GM19238 (cell line): ENCODE measurements around the gene MINDY2.
"Not testable (repeated sequence)": the region's sequence is repeated elsewhere in the genome, so short reads cannot be mapped to it uniquely, and the experiment has no call there.

Experiments used
- DNase-seq: peaks from one replicate; pipeline ENCODE4 v3.0.0; 2011; ENCODE audit warnings: low spot score; ENCODE audit not compliant: insufficient read length

The MINDY2 gene

GRCh38 chr15:58823267-58823666 lies 52.2 kb downstream of the MINDY2 start:
- DNase-seq = not testable (repeated sequence)

DNA sequence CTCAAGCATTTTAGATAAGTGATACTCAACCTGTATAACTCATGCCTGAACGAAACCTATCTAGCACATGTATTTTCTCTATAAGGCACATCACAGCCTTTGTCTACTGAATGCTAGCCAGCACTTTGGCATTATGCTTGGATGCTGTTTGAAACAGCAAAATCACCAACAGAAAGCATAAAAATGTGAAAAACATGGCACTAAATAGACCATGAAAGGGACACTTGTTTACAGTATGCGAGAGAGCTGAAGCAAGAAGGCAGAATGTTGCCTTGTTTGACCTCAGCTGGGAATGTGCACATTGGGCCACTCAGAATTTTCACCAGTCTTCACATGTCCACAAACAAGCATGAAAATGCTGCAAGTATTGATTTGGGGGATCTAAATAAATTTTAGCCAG lies 59.5 kb downstream of the MINDY2 start:
- no peak for DNase-seq

- not testable (repeated sequence) for DNase-seq
Measured at GRCh38 chr15:58833681-58834426, 62.8 kb downstream of the MINDY2 start.

GRCh38 chr15:58839485-58839884 lies 68.4 kb downstream of the MINDY2 start:
- DNase-seq = no peak

DNA sequence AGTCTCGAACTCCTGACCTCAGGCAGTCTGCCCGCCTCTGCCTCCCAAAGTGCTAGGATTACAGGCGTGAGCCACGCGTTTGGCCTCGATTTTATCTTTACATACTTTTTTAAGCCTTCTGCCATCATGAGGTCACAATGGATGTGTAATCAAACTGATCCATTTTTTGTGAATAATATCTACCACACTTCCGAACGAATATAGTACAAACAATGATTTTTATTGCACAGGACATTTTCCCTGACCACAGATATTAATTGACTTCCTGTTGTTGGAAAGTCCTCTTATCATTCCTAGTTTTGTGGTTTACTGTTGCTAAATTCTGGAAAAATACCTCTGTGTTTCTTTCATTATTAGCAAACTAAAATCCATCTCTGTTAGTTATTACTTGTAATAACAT lies 68.9 kb downstream of the MINDY2 start:
- DNase-seq = no peak

- no peak for DNase-seq
Measured at GRCh38 chr15:58842713-58843396, 71.8 kb downstream of the MINDY2 start.

DNA sequence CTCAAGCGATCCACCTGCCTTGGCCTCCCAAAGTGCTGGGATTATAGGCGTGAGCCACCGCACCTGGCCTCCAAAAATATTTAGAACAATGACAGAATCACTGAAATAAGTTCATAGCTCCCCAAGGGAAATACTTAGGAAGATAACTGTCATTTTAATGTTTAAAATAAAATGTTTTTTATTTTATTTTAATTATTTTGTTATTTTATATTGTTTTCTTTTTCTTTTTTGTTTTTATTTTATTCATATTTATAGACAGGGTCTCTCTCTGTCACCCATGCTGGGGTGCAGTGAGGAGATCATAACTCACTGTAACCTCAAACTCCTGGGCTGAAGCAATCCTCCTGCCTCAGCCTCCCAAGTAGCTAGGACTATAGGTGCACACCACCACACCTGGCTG lies 80.1 kb downstream of the MINDY2 start:
- DNase-seq = not testable (repeated sequence)

- no peak for DNase-seq
Measured at GRCh38 chr15:58852347-58852746, 81.2 kb downstream of the MINDY2 start.

GRCh38 chr15:58854593-58854992 lies 83.5 kb downstream of the MINDY2 start:
- DNase-seq = no peak

GRCh38 chr15:58856086-58856485 lies 85.0 kb downstream of the MINDY2 start:
- DNase-seq = no peak

DNA sequence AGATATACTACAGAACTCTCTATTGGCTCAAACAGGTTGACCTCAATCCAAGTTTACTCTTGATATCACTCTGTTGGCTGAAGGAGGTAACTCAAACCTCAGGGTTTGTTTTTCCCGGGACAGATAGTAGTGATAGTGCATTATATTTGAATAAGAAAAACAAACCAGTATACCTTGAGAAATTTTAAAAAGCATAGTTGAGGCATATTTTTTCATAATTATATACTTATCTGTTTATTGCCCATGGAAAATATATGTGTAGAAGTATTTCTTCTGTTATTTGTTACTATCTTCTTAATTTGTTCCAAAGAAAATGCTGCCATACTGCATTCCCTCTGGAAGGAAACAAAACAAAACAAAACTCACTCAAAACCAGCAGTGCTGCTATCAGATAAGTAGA lies 85.5 kb downstream of the MINDY2 start:
- DNase-seq = not testable (repeated sequence)

DNA sequence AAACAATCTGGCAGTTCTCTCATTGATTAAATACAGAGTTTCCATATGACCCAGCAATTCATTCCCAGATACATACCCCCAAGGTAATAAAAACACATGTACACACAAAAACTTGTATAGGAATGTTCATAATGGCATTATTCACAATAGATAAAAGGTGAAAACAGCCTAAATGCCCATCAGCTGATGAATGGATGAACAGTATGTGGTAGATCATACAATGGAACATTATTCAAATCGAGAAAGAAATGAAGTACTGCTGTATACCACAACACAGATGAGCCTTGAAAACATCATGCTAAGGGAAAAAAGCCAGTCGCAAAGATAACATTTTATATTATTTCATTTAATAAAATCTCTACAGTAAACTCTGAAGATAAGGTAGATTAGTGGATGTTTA lies 91.2 kb downstream of the MINDY2 start:
- DNase-seq = no peak

GRCh38 chr15:58864602-58865424 lies 93.7 kb downstream of the MINDY2 start:
- DNase-seq = no peak

GRCh38 chr15:58865425-58865880 lies 94.4 kb downstream of the MINDY2 start:
- DNase-seq = no peak

DNA sequence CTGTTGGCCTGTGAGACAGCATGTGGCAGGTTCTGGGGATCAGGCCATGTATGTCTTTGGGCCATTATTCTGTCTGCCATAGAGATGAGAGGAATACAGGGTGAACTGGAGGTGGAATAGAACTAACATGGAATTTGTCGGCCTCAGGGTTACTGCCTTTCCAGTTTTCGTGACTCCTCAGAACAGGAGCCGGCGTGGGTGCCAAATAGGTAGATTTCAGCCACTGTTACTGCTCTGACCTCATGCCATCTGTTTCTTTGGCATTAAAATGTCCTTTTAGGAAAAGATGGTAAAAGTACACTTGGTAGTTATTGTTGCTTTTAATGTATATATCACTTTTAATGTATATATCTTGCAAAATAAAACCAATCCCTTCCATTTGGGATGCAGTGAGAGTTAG lies 96.8 kb downstream of the MINDY2 start:
- DNase-seq = no peak

- DNase-seq = no peak
Measured at GRCh38 chr15:58870451-58870850, 99.3 kb downstream of the MINDY2 start.

DNA sequence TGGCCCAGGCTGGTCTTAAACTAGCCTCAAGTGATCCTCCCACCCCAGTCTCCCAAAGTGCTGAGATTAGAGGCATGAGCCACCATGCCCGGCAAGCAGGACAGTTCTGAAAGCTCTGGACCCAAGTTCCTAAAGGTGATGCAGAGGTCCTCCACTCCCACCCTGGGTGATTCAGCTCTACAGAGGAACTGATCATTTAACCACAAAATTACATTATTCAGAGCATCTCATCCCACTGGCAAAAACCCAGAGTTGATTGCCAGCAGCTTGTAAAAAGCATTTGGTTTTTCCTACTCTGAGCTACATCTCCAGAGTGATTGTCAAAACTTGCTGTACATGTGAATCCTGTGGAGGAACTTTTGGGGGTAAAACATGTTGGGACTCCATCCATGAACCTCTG lies 102.2 kb downstream of the MINDY2 start:
- no peak for DNase-seq

GRCh38 chr15:58875343-58875742 lies 104.2 kb downstream of the MINDY2 start:
- DNase-seq = no peak

- DNase-seq = no peak
Measured at GRCh38 chr15:58876306-58877106, 105.4 kb downstream of the MINDY2 start.

DNA sequence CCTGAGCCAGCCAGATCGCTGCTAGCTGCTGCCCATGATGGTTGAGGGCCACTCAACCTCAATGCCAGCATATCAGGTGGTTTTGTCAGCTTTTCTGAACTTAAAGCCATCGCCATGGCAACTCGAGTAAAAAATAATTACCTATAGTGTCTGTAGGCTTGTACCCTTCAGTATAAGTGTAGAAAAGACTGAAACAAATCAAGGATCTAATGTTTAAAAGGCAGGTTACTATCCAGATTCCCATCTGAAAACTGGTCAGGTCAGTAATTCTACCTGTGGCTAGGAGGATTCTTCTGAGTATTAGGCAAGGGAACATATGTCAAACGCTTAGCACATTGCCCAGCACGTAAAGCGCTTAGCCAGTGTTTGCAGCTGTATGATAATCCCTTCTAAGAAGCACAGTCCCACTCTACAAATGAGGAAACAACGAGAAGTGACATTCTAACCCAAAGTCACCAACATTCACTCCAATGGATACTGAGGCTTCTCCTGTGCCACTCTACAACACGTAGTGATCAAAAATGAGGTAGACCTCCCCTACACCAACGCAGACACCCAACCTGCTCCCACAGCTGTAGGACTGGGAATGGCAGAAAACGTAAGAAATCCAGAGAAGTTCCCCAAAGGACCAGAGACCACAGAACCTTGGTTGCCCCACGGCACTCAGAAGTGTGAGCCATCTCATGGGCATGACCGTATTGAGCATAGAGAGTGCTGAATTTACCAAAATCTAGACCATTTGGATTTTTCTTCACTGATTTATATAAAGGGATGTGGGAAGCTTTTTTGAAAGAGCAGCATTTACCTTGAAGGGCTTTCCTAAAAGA lies 107.1 kb downstream of the MINDY2 start:
- DNase-seq = no peak
